ENCODE measurements around the gene IL24.
A peak's percentile ranks its signal among the peaks of the same experiment; 100 is the strongest.
"Not testable (repeated sequence)": the region's sequence is repeated elsewhere in the genome, so short reads cannot be mapped to it uniquely, and the experiment has no call there.

IL24 gene

DNA sequence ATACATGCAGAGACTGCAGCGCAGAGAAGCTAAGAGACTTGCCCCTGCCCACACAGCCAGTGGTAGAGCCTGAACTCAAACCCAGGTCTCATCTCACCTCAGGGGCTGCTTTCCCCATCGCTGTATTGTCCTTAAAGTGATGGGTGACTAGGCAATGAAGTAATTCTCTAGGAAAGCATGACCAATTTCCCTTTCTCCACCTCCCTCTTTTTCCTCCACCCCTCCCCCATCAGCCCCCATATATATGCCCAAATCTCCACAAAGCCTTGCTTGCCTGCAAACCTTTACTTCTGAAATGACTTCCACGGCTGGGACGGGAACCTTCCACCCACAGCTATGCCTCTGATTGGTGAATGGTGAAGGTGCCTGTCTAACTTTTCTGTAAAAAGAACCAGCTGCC, at the start of gene IL24:
Gene IL24, plus strand, starts transcription at position 269 of the 400 bp plus-strand sequence. CDS start 390 bp downstream, outside the sequence.
- no peak for DNase-seq

- DNase-seq: no peak
Observed at GRCh38 chr1:206847946-206848345, 49.3 kb upstream of the IL24 start.

DNA sequence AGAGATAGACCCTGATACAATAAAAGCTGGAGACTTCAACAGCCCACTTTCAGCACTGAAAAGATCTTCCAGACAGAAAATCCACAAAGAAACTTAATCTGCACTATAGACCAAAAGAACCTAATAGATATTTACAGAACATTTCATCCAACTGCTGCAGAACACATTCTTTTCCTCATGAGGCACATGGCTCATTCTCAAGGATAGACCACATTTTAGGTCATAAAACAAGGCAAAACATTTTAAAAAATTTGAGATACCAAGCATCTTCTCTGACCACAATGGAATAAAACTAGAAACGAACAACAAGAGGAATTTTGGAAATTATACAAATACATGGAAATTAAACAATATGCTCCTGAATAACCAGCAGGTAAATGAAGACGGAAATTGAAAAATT, 46.8 kb upstream of the IL24 start:
- DNase-seq: no peak

- DNase-seq: no peak
Observed at GRCh38 chr1:206851341-206852010, 45.8 kb upstream of the IL24 start.

DNA sequence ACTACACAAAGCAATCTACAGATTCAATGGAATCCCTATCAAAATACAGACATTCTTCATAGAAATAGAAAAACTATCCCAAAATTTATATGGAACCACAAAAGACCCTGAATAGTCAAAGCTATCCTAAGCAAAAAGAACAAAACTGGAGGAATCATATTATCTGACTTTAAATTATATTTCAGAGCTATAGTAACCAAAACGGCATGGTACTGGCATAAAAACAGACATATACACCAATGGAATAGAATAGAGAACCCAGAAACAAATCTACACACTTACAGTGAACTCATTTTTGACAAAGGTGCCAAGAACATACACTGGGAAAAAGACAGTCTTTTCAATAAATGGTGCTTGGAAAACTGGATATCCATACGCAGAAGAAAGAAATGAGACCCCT, 44.6 kb upstream of the IL24 start:
- DNase-seq: not testable (repeated sequence)

GRCh38 chr1:206853696-206854095, 43.5 kb upstream of the IL24 start:
- not testable (repeated sequence) for DNase-seq

DNA sequence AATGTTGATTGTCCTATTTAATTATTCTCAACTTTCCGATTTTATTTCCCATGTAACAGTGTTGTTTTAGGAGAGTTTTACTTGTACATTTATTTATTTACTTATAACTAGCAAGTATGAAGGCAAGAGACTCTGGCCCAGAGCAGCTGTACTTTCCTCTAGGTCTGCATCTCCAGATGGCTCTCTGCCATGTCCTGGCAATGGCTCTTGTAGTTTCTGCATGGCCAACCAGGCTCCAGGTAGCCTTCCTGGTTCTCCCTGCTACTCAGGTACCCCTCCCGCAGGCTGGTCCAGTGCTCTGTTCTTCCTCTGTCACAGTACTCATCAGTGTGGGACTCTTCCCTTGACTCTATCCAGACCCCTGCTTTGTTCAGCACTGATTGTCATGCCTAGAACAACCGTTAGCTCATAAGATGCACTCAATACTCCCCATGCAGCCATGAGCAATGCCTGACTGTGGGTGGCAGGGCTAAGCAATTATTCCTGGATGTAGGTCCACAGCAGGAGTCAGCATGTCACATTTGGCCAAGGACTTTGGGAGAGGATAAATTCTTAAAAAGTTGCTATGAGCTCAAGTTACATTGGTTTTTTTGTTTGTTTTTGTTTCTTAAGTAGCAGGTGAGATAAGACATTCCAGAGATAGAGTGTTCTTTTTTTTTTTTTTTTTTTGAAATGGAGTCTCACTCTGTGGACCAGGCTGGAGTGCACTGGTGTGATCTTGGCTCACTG, 42.7 kb upstream of the IL24 start:
- no peak for DNase-seq

GRCh38 chr1:206855859-206856258, 41.4 kb upstream of the IL24 start:
- DNase-seq: no peak

DNA sequence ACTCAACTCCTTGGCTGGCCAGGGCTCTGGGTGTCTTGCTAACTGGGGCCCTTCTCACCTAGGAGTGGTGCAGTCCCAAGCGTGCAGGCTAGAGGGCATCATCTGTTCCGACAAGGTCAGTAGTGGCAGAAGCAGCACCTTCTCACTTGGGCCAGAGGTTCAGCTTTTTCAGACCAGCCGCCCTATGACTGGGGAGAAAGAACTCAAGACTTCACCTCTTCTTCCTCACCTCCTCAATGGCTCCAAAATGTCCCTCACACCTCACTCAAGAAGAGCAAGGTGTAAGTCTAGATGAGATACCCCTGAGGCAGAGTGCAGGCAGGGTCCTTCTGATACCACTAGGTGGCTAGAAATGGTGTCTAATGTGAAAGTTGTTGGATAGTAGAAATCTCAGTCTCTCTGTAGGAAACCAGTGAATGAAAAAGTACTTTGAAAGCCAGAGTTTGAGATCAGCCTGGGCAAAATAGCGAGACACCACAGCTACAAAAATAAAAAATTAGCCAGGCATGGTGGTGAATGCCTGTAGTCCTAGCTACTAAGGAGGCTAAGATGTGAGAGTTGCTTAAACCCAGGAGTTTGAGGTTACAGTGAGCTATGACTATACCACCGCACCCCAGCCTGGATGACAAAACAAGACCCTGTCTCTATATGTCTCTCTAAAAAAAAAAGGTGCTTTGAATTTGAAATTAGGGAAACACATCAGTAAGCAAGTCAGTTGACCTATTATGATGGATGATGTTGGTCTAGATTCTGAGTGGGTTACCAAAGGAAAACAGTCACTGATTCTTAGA, 40.4 kb upstream of the IL24 start:
- peak in 2 of 6 experiments; percentile 8 to 17 for DNase-seq

- peak in 3 of 6 experiments; percentile 27 to 50 (median 40) for DNase-seq
Observed at GRCh38 chr1:206859082-206859521, 38.1 kb upstream of the IL24 start.

- DNase-seq: no peak
Observed at GRCh38 chr1:206860165-206860564, 37.1 kb upstream of the IL24 start.

GRCh38 chr1:206863266-206863665, 34.0 kb upstream of the IL24 start:
- no peak for DNase-seq

DNA sequence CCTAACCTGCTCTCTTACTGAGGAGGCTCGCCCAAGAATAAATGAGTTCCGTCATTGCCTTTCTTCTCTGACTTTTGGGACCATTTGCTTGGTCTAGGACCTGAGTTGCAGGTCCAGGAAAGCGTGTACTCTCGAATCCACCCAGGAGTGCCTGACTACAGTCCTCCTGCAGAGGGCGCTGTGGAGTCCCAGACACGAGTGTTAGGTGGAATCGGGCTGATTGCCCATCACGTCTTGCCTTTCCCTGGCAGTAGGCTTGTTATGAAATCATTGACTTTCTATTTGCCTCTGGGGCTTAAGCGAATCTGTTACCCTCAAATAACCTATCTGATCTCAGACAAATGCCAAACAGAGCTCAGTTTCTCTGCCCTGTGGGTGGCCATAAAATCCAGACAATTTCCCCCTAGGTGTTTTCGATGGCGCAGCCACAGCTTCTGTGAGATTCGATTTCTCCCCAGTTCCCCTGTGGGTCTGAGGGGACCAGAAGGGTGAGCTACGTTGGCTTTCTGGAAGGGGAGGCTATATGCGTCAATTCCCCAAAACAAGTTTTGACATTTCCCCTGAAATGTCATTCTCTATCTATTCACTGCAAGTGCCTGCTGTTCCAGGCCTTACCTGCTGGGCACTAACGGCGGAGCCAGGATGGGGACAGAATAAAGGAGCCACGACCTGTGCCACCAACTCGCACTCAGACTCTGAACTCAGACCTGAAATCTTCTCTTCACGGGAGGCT, 32.1 kb upstream of the IL24 start, which contains the start of gene IL20:
Gene IL20, plus strand, starts transcription at position 685 of the 733 bp plus-strand sequence. CDS start 230 bp downstream, outside the sequence.
- DNase-seq: peak; percentile 73 to 89 (median 82)

- DNase-seq: no peak
Observed at GRCh38 chr1:206866062-206866461, 31.2 kb upstream of the IL24 start.

GRCh38 chr1:206867239-206867638, 30.0 kb upstream of the IL24 start:
- no peak for DNase-seq

DNA sequence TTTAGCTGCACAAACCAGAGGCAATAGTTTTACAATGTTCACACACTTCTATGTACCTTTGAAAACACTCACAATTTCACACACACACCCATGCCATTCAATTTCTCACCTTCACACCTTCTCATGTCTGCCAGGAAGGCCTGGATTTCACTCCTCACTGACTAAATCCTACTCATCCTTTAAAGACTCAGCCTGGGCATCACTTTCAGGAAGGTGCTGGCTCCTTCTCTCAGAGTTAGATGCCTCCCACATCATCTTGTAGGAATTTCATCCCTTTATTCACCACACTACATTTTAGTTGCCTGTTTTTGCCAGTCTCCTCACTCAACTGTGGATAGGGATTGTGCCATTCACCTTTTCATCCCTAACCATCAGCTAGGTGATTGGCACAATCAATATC, 29.5 kb upstream of the IL24 start:
- no peak for DNase-seq

DNA sequence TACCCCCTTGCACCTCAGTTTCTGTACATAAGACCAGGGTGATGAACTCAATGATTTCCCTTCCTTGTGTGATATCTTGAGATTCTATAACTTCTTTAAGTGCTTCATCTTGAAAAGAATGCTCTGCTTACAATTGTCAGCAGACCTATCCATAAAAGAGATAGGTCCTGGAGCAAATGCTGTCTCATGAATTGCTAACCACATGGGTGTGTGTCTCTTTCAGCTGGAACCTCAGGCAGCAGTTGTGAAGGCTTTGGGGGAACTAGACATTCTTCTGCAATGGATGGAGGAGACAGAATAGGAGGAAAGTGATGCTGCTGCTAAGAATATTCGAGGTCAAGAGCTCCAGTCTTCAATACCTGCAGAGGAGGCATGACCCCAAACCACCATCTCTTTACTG, 29.0 kb upstream of the IL24 start:
- DNase-seq: no peak

DNA sequence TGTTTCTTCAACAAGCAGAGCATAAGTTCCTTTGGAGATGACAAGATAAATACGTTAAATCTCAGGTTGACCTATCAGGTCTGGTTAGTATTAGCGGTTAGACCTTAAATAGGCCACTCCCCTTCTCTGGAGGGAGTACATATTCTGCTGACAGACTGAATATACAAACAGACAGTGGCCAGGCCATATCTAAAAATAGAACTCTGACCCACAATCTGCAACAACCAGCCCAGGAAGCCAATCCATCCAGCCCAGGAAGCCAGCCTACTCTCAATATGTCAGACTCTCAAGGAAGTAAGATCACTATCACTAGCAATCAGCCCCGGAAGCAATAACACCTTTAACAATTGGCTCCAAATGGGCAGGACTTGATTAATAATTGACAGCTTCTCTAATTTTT, 25.1 kb upstream of the IL24 start:
- DNase-seq: no peak

GRCh38 chr1:206873603-206874188, 23.5 kb upstream of the IL24 start:
- no peak for DNase-seq

- DNase-seq: no peak
Observed at GRCh38 chr1:206875752-206876377, 21.4 kb upstream of the IL24 start.

- DNase-seq: no peak
Observed at GRCh38 chr1:206878456-206878855, 18.8 kb upstream of the IL24 start.

DNA sequence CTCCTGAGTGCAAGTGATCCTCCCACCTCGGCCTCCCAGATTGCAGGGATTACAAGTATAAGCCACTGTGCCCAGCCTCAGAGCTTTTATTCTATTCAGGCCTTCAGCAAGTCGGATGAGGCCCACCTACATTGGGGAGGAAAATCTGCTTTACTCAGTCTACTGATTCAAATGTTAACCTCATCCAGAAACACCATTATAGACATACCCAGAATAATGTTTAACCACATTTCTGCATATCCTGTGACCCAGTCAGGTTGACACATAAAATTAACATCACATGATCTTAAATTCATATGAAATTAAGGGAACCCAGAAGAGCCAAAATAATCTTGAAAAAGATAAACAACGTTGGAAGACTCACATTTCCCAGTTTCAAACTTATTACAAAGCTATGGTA, 16.9 kb upstream of the IL24 start:
- DNase-seq: no peak
